ENCODE measurements around the gene CEP57.

GRCh38 chr11:95850137-95850536 lies 59.8 kb downstream of the CEP57 start:
- TF ChIP-seq CTCF (conservative IDR thresholded peaks at IDR 0.05; ENCODE audit: low read length) (no peak), EZH2phosphoT487 (IDR thresholded peaks at IDR 0.05; ENCODE audit: borderline replicate concordance, low read depth, low read length) (no peak)
